GM12865 (cell line): ENCODE results near the gene EMID1.

Experiments used
- DNase-seq: peaks from one replicate; pipeline ENCODE4 v3.0.0; 2010; ENCODE audit warnings: low read depth
- H3K4me3 ChIP-seq: 2 replicates; pipeline ENCODE4 v1.5.1; 2011; ENCODE audit warnings: mild to moderate bottlenecking, low read depth, low read length, control low read depth
- CTCF ChIP-seq: IDR thresholded peaks from 2 replicates; pipeline ENCODE4 v1.5.1; 2011; ENCODE audit warnings: low read length, control low read depth, low read depth, inconsistent platforms; ENCODE audit not compliant: insufficient read depth; ENCODE audit errors: missing control alignments

The EMID1 gene

GRCh38 chr22:29224121-29224858, 18.6 kb downstream of the EMID1 start:
- TF ChIP-seq CTCF: no peak

GRCh38 chr22:29224859-29225410, 19.2 kb downstream of the EMID1 start:
- no peak overlapping the region for H3K4me3 ChIP-seq
- TF ChIP-seq CTCF: no peak
- DNase-seq: no peak

More at GRCh38 chr22:29224121-29224858, 18.6 kb downstream of the EMID1 start:
- no peak overlapping the region for H3K4me3 ChIP-seq
- no peak for DNase-seq

- TF ChIP-seq CTCF: no peak
- H3K4me3 ChIP-seq: no peak overlapping the region
- no peak for DNase-seq
These were observed 19.9 kb downstream of the EMID1 start for GRCh38 chr22:29225422-29226090.

GRCh38 chr22:29226351-29226981, 20.8 kb downstream of the EMID1 start:
- DNase-seq: no peak
- no peak for TF ChIP-seq CTCF
- no peak overlapping the region for H3K4me3 ChIP-seq

- H3K4me3 ChIP-seq: no peak overlapping the region
- no peak for TF ChIP-seq CTCF
- no peak for DNase-seq
These were observed 25.5 kb downstream of the EMID1 start for GRCh38 chr22:29230972-29231875.

- TF ChIP-seq CTCF: no peak
- no peak for DNase-seq
- H3K4me3 ChIP-seq: no peak overlapping the region
These were observed 26.6 kb downstream of the EMID1 start for GRCh38 chr22:29231971-29232959.
